Measurements from ENCODE around the gene FAM20A.

FAM20A gene

DNA sequence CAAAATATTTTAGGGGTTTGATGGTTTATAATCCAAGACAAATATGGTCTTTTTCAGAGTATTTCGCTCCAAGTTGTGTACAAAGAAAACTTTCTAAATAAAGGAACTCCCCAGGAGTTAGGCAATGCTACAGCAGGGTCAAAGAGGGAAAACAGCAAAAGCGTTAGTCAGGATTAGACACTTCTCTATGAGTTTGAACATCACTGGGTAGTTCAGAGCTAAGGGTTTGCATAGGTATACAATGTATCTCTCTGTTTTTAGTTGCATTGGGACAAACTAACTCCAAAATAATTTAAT lies 34.8 kb downstream of the FAM20A start:
- TF ChIP-seq, protein P1, sequence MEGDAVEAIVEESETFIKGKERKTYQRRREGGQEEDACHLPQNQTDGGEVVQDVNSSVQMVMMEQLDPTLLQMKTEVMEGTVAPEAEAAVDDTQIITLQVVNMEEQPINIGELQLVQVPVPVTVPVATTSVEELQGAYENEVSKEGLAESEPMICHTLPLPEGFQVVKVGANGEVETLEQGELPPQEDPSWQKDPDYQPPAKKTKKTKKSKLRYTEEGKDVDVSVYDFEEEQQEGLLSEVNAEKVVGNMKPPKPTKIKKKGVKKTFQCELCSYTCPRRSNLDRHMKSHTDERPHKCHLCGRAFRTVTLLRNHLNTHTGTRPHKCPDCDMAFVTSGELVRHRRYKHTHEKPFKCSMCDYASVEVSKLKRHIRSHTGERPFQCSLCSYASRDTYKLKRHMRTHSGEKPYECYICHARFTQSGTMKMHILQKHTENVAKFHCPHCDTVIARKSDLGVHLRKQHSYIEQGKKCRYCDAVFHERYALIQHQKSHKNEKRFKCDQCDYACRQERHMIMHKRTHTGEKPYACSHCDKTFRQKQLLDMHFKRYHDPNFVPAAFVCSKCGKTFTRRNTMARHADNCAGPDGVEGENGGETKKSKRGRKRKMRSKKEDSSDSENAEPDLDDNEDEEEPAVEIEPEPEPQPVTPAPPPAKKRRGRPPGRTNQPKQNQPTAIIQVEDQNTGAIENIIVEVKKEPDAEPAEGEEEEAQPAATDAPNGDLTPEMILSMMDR (IDR thresholded peaks at IDR 0.05; ENCODE audit: extremely low read depth, insufficient read depth, missing control alignments), result no peak
- in situ Hi-C loops (cut with MboI; ENCODE audit: low pct_unique_long_range_greater_than_20kb, low sequenced_read_pairs, unreplicated experiment), result loop anchor here (25.0 kb wide), 1 partner anchor 171 kb away; no protein-coding TSS in a partner anchor
- DNase-seq (ENCODE audit: low spot score), result no peak

DNA sequence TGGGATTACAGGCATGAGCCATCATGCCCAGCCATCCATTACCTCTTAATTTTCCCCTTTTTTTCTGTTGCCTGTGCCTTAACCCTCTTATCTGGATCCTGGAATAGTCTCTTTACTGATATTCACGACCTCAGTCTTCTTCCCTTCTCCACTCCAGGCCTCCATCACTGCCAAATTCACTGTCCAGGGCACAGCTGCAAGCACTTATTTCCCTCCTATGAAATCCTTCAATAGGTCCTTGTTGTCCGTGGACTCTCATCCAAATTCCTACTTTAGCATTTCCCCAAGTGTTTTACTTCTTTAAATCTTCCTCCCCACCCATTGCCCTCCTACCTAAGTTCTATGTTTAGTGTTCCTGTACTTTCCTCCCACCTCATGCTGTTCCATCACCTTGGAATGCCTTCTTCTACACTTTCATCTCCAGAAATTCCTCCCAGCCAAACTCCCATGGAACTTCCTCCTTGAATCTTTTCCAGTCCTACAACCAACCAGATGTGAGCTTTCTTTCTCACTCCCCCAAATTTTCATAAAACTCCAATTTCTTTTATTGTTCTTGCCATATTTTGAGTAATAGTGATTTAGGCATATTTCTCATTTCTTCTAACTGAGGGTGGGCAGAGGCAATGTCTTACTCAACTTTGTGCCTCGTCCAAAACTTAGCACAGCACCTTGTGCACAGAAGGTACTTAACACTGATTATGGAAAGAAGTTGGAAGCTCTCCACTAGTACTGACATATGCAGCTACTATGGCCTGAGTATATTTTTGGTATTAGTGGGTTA lies 35.3 kb downstream of the FAM20A start:
- in situ Hi-C loops (cut with MboI; ENCODE audit: low pct_unique_long_range_greater_than_20kb, low sequenced_read_pairs, unreplicated experiment), result loop anchor here (25.0 kb wide), 1 partner anchor 171 kb away; no protein-coding TSS in a partner anchor
- no peak for DNase-seq (ENCODE audit: low spot score)

GRCh38 chr17:68564415-68565111 lies 36.6 kb downstream of the FAM20A start:
- DNase-seq (ENCODE audit: low spot score), result no peak
- in situ Hi-C loops (cut with MboI; ENCODE audit: low pct_unique_long_range_greater_than_20kb, low sequenced_read_pairs, unreplicated experiment), result loop anchor here (25.0 kb wide), 1 partner anchor 173 kb away; no protein-coding TSS in a partner anchor
- TF ChIP-seq, protein P1 (IDR thresholded peaks at IDR 0.05; ENCODE audit: extremely low read depth, insufficient read depth, missing control alignments), result no peak

More for the DNA sequence above, 35.3 kb downstream of the FAM20A start:
- TF ChIP-seq, protein P1 (IDR thresholded peaks at IDR 0.05; ENCODE audit: extremely low read depth, insufficient read depth, missing control alignments), result no peak

DNA sequence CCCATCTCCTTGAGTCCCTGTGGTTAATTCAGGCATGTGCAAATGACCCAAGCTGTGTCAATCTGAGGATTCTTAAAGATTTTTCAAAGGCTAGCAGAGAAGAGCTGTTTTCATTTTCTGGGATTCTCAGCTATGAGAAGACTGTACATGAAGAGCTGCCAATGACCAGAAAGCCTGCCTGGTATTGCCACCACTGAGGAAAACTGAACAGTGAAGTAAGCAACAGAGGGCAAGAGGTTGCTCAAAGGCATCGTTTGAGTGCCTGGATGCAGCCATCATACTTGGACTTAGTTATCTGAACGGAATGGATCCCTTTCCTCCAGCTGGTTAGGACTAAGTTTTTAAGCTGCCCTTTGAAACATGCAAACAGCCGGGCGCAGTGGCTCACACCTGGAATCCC lies 38.4 kb downstream of the FAM20A start:
- in situ Hi-C loops (cut with MboI; ENCODE audit: low pct_unique_long_range_greater_than_20kb, low sequenced_read_pairs, unreplicated experiment), result loop anchor here (25.0 kb wide), 1 partner anchor 175 kb away; no protein-coding TSS in a partner anchor
- TF ChIP-seq, protein P1 (IDR thresholded peaks at IDR 0.05; ENCODE audit: extremely low read depth, insufficient read depth, missing control alignments), result no peak
- DNase-seq (ENCODE audit: low spot score), result no peak

DNA sequence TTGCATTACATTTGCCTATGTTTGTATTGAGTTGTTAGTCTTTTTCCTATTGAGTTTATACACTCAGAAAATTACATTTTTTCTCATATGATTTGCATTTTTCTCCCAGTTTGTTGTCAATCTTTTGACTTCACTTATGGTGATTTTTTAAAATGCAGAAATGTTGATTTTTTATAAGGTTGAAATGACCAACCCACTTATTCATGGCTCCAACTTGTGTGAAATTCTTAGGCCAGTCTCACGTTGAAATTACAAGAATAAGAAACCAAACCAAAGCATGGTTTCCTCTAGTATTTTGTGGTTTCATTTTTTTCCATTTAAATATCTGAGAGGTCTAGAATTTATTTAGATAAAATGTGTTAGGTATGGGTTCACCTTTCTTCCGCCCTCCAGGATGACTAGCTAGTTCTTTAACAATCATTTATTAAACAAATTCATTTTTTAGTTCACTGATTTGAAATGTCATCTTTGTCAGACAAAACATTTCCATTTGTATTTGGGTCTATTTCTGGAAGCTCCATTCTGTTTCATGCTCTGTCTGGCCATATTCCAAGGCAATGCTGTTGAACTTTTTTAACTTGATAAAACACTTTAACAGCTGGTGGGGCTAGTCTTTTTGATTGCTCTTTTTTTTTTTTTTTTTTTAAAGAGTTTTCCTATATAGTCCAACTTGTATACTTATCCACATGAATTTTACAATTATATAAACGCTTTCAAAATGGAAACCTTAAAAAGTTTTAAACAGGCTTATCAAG lies 40.0 kb downstream of the FAM20A start:
- no peak for DNase-seq (ENCODE audit: low spot score)
- in situ Hi-C loops (cut with MboI; ENCODE audit: low pct_unique_long_range_greater_than_20kb, low sequenced_read_pairs, unreplicated experiment), result loop anchor here (25.0 kb wide), 1 partner anchor 176 kb away; no protein-coding TSS in a partner anchor
- TF ChIP-seq, protein P1 (IDR thresholded peaks at IDR 0.05; ENCODE audit: extremely low read depth, insufficient read depth, missing control alignments), result no peak

GRCh38 chr17:68559316-68559715 lies 41.9 kb downstream of the FAM20A start:
- in situ Hi-C loops (cut with MboI; ENCODE audit: low pct_unique_long_range_greater_than_20kb, low sequenced_read_pairs, unreplicated experiment), result loop anchor here (25.0 kb wide), 1 partner anchor 178 kb away; no protein-coding TSS in a partner anchor
- no peak for DNase-seq (ENCODE audit: low spot score)
- TF ChIP-seq, protein P1 (IDR thresholded peaks at IDR 0.05; ENCODE audit: extremely low read depth, insufficient read depth, missing control alignments), result no peak

Measured in GM13977 (cell line).